Renal pelvis (tissue), 4 donors: Measurements from ENCODE around the gene HAUS3. TPM values are rescaled to one million over a fixed set of nuclear protein-coding genes. Genes with fewer than 3 reads are reported as not detected.
"Not testable (repeated sequence)": the region's sequence is repeated elsewhere in the genome, so short reads cannot be mapped to it uniquely, and the experiment has no call there.

ENCODE experiments used
- DNase-seq: peaks from one replicate; pipeline ENCODE4 v3.0.0-alpha.2; 2013
- polyA plus RNA-seq, 3 donors: library from polyadenylated mRNA; unstranded; fragments of 120-200 nt; gene quantifications; one replicate each; pipeline ENCODE4 v1.2.1, GENCODE V29; 2013; ENCODE audit not compliant: insufficient read length in 3 of 3

HAUS3 gene
- polyA plus RNA-seq, 3 donors: 16.5 to 20.4 (median 20.3) TPM

DNA sequence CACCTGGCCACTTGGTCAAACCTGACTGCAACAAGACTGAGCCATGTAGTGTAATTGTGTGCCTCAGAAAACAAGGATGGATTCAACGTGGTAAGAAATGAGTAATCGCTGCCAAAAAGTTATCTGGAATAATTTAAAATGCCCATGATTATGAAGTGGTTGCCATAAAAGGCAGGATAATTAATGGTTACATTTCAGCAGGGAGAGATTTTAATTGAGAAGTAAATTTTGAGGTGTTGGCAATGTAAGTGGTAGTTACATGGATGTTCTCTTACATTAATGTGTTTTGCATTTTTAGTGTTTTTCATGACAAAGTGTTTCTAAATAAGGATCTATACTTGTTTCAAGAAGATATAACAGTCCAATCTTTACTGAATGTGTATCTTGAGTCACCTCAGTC, 15.7 kb downstream of the HAUS3 start:
- no peak for DNase-seq

DNA sequence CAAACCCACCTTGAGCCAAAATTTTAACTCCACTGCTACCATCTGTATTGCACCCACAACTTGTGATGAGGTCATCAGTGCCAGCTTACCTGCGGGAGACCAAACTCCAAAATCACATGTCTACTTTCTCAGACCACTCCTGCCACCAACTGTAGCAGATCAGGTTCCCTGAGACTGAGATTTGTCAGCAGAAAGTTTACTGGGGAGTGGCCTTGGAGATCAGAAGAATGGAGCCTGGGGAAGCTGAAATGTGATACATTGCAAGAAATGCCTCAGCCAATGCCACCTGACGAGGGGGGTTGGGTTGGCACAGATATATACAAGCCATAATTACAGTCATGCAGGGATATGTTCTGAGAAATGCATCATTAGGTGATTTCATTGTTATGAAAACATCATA, 19.1 kb downstream of the HAUS3 start:
- peak; percentile 30 for DNase-seq

DNA sequence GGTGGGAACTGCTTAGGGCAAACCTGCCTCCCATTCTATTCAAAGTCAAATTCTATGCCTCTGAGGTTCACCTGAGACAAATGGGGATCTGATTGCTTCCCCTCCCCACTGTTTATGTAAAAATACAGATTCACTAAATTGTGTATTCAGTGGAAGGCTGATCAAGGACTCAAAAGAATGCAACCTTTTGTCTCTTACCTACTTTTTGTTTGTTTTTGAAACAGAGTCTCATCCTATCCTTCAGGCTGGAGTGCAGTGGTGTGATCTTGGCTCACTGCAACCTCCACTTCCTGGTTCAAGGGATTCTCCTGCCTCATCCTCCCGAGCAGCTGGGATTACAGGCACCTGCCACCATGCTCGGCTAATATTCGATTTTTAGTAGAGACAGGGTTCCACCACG, 20.5 kb downstream of the HAUS3 start:
- DNase-seq: not testable (repeated sequence)

DNA sequence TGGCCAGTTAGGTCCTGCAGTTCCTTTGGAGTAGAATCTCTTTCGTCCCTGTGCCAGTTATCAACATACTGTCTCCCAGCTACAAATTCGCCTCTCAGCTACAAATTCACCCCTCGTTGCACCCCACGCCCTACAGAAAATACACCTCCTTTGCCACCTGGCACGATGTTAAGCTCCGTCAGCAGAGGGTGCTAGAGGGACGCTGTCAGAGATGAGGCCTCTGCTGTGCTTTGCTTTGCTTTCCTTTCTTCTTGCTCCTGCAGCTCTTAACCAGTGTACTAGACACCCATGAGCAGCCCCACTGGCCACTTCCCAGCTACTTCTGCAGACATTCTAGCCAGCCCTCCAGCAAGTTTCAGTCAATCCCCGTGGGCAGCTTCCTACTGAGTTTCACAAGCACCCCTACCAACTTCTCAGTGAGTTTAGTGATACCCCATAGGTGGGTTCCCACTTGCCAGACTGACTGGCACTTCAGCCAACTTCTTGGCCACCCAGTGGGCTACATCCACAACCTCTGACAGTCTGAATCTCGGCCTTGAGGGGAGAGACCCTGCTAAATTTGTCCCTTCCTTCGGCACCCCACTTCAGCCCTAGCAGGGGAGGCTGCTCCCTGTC, 21.8 kb downstream of the HAUS3 start:
- peak; percentile 62 for DNase-seq

DNA sequence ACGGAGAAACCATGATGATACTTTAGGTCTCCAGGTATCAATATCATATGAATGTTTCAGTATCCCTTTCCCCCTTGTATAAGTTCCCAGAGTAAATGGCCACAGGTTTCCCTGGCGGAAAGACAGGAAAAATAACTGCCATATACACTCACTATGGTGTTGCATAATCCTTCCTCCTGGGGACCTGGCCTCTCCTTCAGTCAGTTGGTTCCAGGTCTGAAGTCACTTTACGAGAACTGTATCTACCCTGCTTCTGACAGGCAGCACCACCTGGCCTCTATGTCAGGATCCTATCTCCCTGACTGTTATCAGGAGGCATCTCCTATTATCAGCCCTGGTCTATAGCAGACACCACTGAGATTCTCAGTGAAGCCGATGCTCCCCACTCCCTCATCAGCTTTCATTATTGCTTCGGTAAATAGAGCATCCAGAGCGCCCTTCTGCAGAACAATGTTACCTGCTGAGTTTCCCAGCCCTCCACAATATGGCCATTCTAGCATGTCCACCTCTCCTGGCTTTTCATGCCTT, 22.6 kb downstream of the HAUS3 start:
- no peak for DNase-seq

DNA sequence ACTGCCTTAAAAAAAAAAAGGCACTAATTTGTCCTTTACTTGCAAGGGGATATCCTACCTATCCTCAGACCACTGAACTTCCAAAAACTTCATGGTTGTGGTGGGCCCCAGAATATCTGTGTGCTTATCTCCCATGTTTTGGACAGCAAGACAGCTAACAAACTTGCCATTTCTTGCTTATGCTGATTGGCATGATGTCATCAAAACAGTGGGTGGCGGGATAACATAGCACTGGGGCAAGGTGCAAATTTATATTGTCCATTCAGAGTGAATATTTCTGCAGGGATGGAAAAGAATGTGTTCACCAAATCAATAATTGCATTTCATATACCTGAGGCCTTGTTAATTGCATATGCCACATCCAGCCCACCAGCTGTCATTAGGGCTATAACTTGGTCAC, 23.5 kb downstream of the HAUS3 start:
- no peak for DNase-seq

DNA sequence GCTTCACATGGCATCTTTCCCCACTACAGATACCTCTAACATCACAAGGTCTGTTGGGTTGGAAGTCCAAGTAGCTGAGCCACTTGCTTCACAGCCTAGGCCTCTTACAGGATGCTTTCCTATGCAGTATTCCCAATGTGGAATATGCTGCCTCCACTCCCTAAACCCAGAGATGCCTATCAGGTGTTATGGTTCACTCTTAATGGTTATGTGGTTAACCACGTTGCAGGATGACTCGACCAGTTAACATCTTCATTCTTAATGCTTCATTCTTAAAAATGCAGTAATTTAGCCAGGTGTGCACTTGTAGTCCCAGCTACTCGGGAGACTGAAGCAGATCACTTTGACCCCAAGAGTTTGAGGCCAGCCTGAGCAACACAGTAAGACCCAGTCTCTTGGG, 24.2 kb downstream of the HAUS3 start:
- DNase-seq: no peak

DNA sequence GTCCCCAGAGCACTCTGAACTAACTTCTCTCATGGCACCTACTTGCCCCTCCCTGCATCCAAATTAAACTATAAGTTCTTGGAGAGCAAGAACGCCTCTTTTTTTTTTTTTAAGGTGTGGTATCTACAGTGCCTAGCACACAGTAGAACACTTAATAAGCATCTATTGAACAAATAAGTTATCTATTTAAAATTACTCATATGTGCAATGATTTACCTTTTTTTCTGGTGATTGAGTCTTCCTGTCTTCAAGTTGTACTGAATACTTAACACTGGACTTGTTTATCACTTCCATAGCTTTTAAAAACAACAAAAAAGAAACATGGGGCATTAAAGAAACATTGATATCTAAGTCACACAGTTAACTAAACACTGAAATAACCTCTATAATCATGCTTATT, 29.1 kb downstream of the HAUS3 start:
- DNase-seq: no peak

DNA sequence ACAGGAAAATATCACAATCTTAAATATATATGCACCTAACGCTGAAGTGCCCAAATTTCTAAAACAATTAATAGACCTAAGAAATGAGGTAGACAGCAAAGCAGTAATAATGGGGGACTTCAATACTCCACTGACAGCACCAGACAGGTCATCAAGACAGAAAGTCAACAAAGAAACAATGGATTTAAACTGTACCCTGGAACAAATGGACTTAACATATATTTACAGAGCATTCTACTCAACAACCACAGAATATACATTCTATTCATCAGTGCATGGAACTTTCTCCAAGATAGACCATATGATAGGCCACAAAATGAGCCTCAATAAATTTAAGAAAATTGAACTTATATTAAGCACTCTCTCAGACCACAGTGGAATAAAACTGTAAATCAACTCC, 39.1 kb downstream of the HAUS3 start:
- DNase-seq: not testable (repeated sequence)

DNA sequence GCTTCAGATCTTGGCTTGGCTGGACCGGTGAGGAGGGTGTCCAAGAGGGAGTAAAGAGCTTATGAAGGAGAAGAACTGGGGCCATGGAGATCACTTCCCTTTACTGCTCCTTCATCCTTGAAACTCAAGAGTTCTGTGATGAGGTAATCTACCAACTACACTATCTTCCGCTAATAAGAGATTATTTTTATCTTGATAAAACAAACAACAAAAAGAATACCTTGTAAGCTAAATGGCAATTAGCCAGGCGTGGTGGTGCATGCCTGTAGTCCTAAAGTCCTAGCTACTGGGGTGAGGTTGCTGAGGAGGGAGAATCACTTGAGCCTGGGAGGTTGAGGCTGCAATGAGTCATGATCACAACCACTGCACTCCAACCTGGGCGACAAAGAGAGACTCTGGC, 47.4 kb downstream of the HAUS3 start:
- no peak for DNase-seq

DNA sequence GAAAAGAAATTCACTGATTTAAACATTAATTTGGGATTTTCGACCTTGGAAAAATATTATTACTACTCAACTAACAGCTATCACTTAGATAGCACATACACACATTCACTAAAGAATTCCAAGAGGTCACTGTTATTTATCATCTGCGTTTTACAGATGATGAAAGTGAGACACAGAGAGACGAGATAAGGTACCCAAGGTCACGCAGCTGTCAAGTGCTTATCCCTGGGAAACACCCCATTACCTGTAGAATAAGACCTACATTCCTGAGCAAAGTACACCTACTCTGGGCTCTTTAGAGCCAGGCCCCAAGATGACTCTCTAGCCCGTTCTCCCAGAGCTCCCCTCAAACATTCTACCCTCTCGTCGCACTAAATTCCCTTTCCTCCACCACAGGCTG, 48.6 kb downstream of the HAUS3 start:
- no peak for DNase-seq

DNA sequence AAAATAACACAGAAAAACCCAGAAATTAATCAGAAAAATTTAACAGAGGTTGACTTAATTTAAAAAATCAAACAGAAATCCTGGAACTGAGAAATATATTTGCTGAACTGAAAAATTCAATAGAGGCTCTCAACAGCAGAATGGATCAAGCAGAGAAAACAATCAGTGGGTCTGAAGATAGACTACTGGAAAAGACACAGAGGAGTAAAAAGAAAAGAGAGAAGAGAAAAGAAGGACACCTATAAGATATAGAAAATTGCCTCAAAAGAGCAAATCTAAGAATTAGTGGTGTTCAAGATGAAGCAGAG, 55.1 kb downstream of the HAUS3 start:
- DNase-seq: no peak

DNA sequence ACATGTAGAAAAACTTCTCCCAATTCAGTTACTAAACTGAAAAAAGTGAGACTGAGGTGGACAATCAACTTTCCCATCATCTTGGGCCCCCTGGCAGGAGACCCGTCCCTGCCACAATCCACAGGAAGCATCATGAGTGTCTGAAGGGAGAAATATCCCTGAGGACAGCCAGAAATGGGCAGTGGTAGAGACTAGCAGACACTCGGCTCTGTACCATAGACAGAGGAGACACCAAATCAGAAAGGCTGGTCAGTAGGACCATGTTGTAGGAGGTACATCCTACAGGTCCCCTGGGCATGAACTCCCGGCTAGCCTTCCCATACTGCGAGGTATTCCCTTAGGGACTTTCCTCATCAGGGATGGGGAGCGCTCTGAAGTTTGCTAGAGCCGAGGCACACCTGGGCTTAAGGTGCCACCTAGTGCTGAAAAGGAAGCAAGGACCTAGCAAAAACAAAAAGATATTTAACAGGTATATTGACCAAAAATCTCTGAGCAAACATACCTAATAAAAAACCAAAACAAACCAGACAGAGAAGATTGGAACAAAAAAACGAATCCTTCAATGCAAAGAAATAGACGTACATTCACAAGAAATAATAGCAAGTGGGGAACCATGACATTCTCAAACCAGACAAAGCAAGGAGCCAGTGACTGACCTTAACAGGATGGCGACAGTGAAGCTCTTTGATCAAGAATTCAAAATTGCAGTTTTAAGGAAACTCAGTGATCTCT, 55.6 kb downstream of the HAUS3 start:
- peak; percentile 7 for DNase-seq

DNA sequence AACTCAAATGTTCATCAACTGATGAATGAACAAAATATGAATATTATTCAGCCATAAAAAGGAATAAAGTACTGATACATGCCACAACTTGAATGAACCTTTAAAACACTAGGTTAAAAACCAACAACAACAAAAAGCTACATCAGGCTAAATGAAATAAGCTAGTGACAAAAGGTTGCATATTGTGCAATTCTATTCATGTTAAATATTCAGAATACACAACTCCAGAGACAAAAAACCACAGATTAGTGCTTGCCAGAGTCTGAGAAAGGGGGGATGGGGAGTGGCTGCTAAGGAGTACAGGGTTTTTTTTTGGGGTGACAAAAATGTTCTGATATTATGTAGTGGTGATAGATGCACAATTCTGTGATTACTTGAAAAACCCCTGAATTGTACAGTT, 58.5 kb downstream of the HAUS3 start:
- no peak for DNase-seq

DNA sequence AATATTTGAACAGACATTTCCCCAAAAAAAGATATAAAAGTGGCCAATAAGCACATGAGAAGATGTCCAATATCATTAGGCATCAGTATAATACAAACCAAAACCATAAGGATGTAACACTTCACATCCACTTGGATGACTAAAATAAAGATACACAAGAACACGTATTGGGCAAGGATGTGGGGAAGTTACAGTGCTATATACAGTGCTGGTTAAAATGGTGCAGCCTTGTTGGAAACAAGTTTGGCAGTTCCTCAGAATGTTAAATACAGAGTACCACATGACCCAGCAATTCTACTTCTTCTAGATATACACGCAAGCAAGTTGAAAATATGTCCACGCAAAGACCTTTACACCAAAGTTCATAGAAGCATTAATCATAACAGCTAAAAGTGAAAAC, 58.9 kb downstream of the HAUS3 start:
- no peak for DNase-seq

DNA sequence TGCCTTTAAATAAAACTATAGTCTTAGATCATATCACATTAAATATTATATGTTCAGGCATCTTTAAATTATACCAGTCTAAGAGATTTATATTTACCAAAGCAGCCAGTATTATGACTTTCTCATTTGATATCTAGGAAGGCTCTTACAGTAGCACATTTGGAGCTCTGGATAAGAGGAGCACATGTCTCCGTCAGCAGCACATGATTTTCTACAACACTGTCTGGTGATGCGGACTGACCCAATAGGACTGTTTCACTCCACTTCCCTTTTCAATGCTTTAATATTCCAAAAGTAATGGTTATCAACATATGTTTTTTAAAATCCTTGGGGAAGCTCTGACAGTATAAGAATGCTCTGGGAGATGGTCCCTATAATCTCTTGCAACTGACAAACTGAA, 61.5 kb downstream of the HAUS3 start:
- no peak for DNase-seq

DNA sequence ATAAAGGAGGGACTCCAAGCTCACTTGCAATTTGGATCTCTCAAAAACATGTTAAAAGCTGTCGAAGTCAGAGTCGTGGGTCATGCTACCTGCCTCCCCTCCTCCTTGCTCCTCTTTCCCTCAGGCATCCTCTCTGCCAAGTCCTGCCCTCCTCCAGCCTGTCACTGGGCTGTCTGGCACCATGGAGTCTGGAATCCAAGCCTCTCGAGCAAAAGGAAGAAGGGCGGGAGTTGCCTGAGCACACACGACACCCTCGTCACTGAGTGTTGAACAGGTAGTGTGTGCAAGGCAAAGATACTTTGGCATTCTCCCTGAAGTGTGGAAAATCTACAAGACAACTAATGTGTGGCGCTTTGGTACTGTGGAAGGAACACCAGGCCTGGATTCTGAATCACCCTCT, 62.2 kb downstream of the HAUS3 start:
- no peak for DNase-seq

DNA sequence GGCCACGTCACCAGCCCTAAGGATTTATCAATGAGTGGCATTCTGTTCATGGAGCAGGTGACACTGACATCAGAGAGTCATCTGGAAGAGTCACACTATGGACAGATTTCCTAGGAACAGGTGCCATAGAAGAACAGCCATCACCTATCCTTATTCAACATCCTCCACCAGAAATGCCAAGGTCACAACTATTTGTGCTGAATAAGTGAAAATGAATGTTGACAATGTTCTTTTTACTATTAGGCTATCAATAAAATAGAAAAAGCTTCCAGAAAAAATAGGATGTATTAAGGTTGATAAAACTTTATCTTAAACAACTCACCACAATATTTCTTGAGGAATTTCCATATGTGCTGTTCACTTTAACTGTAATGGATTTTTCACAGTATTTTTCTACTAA, 62.9 kb downstream of the HAUS3 start:
- DNase-seq: no peak

Other genes with a start within 250 kb of the HAUS3 start
- 10 to 100 TPM; 40.0 to 49.1 (median 41.7) TPM for gene NELFA, start 233.1 kb downstream of the HAUS3 start, polyA plus RNA-seq
- gene NAT8L, start 182.8 kb downstream of the HAUS3 start, polyA plus RNA-seq: 1 to 10 TPM; 7.9 to 8.7 (median 7.9) TPM
- 1 to 10 TPM; 2.3 to 6.7 (median 3.7) TPM for gene POLN, start within 50 bp of the HAUS3 start, polyA plus RNA-seq
- gene MXD4, start 20.0 kb upstream of the HAUS3 start, polyA plus RNA-seq: 10 to 100 TPM; 68.4 to 76.6 (median 76.2) TPM
- gene ZFYVE28, start 176.5 kb upstream of the HAUS3 start, polyA plus RNA-seq: 1 to 10 TPM; 1.7 to 3.7 (median 3.2) TPM
- 1 to 10 TPM in 1 of 3 donors, under 1 TPM in 2; 0.84 to 1.3 (median 0.91) TPM for gene CFAP99, start 176.8 kb upstream of the HAUS3 start, polyA plus RNA-seq
- gene RNF4, start 227.0 kb upstream of the HAUS3 start, polyA plus RNA-seq: 10 to 100 TPM; 68.5 to 70.9 (median 69.4) TPM